Stimulated activated CD8-positive, alpha-beta memory T cell treated with anti-CD3 and anti-CD28 coated beads, Interleukin-4, amount 100 ng/mL, for 24 hours (primary cell): ENCODE data around the gene RUSF1.
"Not testable (repeated sequence)": the region's sequence is repeated elsewhere in the genome, so short reads cannot be mapped to it uniquely, and the experiment has no call there.

Experiments
- DNase-seq: peaks from one replicate; pipeline ENCODE4 v3.0.0-alpha.2; 2020; ENCODE audit warnings: low read depth

RUSF1 gene

GRCh38 chr16:31507929-31508705 is at the start of gene RUSF1:
RUSF1 (minus strand) TSS chr16:31508391; CDS start chr16:31508373, 18 bp downstream.
- DNase-seq: peak; percentile 82

- no peak for DNase-seq
Observed at GRCh38 chr16:31542763-31543162, 34.6 kb upstream of the RUSF1 start.

- not testable (repeated sequence) for DNase-seq
Observed at GRCh38 chr16:31539762-31540161, 31.6 kb upstream of the RUSF1 start.

- DNase-seq: not testable (repeated sequence)
Observed at GRCh38 chr16:31538243-31538598, 30.0 kb upstream of the RUSF1 start.

GRCh38 chr16:31537362-31538242 is 29.4 kb upstream of the RUSF1 start:
- no peak for DNase-seq

- no peak for DNase-seq
Observed at GRCh38 chr16:31536804-31537361, 28.7 kb upstream of the RUSF1 start.

- DNase-seq: no peak
Observed at GRCh38 chr16:31535737-31536136, 27.5 kb upstream of the RUSF1 start.

GRCh38 chr16:31532896-31533295 is 24.7 kb upstream of the RUSF1 start:
- no peak for DNase-seq

- no peak for DNase-seq
Observed at GRCh38 chr16:31532120-31532519, 23.9 kb upstream of the RUSF1 start.

GRCh38 chr16:31531096-31531495 is 22.9 kb upstream of the RUSF1 start:
- no peak for DNase-seq

GRCh38 chr16:31530405-31530804 is 22.2 kb upstream of the RUSF1 start:
- no peak for DNase-seq

- no peak for DNase-seq
Observed at GRCh38 chr16:31529937-31530312, 21.7 kb upstream of the RUSF1 start.

GRCh38 chr16:31529108-31529936 is 21.1 kb upstream of the RUSF1 start:
- no peak for DNase-seq

GRCh38 chr16:31528523-31529107 is 20.4 kb upstream of the RUSF1 start:
- DNase-seq: no peak

GRCh38 chr16:31527734-31528274 is 19.6 kb upstream of the RUSF1 start, which contains the start of gene AHSP:
AHSP (plus strand) TSS chr16:31527900; CDS start chr16:31528140, 240 bp downstream.
- no peak for DNase-seq

GRCh38 chr16:31525113-31525512 is 16.9 kb upstream of the RUSF1 start:
- DNase-seq: no peak

- DNase-seq: not testable (repeated sequence)
Observed at GRCh38 chr16:31523768-31524167, 15.6 kb upstream of the RUSF1 start.

- DNase-seq: no peak
Observed at GRCh38 chr16:31522071-31522470, 13.9 kb upstream of the RUSF1 start.

- no peak for DNase-seq
Observed at GRCh38 chr16:31521368-31521767, 13.2 kb upstream of the RUSF1 start.

GRCh38 chr16:31519759-31520431 is 11.7 kb upstream of the RUSF1 start:
- no peak for DNase-seq
